SK-N-MC (cell line): Measurements from ENCODE around the gene C1orf53.
"Not testable (repeated sequence)": the region's sequence is repeated elsewhere in the genome, so short reads cannot be mapped to it uniquely, and the experiment has no call there.

Experiments used
- EZH2 ChIP-seq: fragments of 200-600 bp; sonication (generic); IDR thresholded peaks from one replicate; pipeline ENCODE4 v1.6.1; 2017; ENCODE audit warnings: antibody characterized with exemption
- FOXP2 ChIP-seq: optimal IDR thresholded peaks from 2 replicates; pipeline ENCODE3; 2011; ENCODE audit warnings: mild to moderate bottlenecking, moderate library complexity; ENCODE audit not compliant: insufficient read depth; ENCODE audit errors: extremely low read length, control extremely low read depth
- POLR2AphosphoS5 ChIP-seq: IDR thresholded peaks from 2 replicates; pipeline ENCODE4 v1.6.1; 2012; ENCODE audit warnings: mild to moderate bottlenecking, low read depth, low read length, borderline replicate concordance

DNA sequence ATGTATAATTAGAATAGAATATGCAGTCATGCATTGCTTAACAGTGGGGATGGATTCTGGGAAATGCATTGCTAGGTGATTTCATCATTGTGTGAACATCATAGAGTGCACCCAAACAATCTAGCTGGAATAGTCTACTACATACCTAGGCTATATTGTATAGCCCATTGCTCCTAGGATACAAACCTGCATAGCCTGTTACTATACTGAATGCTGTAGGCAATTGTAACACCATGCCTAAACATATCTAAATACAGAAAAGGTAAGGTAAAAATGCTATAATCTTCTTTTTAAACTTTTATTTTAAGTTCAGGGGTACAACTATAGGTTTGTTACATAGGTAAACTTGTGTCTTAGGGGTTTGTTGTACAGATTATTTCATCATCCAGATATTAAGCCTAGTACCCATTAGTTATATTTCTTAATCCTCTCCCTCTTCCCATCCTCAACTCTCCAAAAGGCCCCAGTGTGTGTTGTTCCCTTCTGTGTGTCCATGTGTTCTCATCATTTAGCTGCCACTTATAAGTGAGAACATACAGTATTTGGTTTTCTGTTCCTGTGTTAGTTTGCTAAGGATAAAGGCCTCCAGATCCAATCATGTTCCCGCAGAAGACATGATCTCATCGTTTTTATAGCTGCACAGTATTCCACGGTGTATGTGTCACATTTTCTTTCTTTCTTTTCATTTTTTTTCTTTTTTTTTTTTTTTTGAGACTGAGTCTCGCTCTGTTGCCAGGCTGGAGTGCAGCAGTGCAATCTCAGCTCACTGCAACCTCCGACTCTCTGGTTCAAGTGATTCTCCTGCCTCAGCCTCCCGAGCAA, 36.9 kb downstream of the C1orf53 start:
- not testable (repeated sequence) for TF ChIP-seq POLR2AphosphoS5, EZH2, FOXP2
